Karpas-422 (cell line): ENCODE measurements around the gene RAB5A. TPM values are rescaled to one million over a fixed set of nuclear protein-coding genes. Genes with fewer than 3 reads are reported as not detected.
"Not testable (repeated sequence)": the region's sequence is repeated elsewhere in the genome, so short reads cannot be mapped to it uniquely, and the experiment has no call there.

Source experiments
- DNase-seq: peaks from one replicate; pipeline ENCODE4 v3.0.0-alpha.2; 2015
- H2AFZ ChIP-seq: fragments of 200-600 bp; sonication (generic); 2 replicates; pipeline ENCODE4 v1.6.1; 2014; ENCODE audit warnings: antibody characterized with exemption, low read length, mixed read lengths
- H3K27ac ChIP-seq: fragments of 200-600 bp; sonication (generic); 2 replicates; pipeline ENCODE4 v1.5.1; 2014; ENCODE audit warnings: mild to moderate bottlenecking, low read length, moderate library complexity
- H3K27me3 ChIP-seq: fragments of 200-600 bp; sonication (generic); 2 replicates; pipeline ENCODE4 v1.6.1; 2014; ENCODE audit warnings: low read length, mixed read lengths
- H3K36me3 ChIP-seq: fragments of 200-600 bp; sonication (generic); 2 replicates; pipeline ENCODE4 v1.6.1; 2014; ENCODE audit warnings: low read length, mixed read lengths; ENCODE audit not compliant: insufficient read depth
- H3K4me1 ChIP-seq: fragments of 200-600 bp; sonication (generic); 2 replicates; pipeline ENCODE4 v1.6.1; 2014; ENCODE audit warnings: mild to moderate bottlenecking, low read length, mixed read lengths
- H3K4me2 ChIP-seq: fragments of 200-600 bp; sonication (generic); 2 replicates; pipeline ENCODE4 v1.6.1; 2014; ENCODE audit warnings: low read length, low read depth, mild to moderate bottlenecking; ENCODE audit not compliant: poor library complexity, severe bottlenecking
- H3K4me3 ChIP-seq: fragments of 200-600 bp; sonication (generic); 2 replicates; pipeline ENCODE4 v1.5.1; 2014; ENCODE audit warnings: mild to moderate bottlenecking, antibody characterized with exemption, low read length, mixed read lengths
- H3K79me2 ChIP-seq: fragments of 200-600 bp; sonication (generic); 2 replicates; pipeline ENCODE4 v1.6.1; 2014; ENCODE audit warnings: mild to moderate bottlenecking, low read length, mixed read lengths
- H3K9ac ChIP-seq: fragments of 200-600 bp; sonication (generic); 2 replicates; pipeline ENCODE4 v1.6.0; 2014; ENCODE audit warnings: low read length
- H3K9me2 ChIP-seq: fragments of 200-600 bp; sonication (generic), shearing (Covaris generic); replicated peaks from 2 replicates; pipeline ENCODE4 v1.6.0; 2014; ENCODE audit warnings: mild to moderate bottlenecking, low read length, moderate library complexity; ENCODE audit not compliant: insufficient read depth
- H3K9me3 ChIP-seq: fragments of 300-700, 200-600 bp; sonication (generic); 2 replicates; pipeline ENCODE4 v1.6.1; 2014; ENCODE audit warnings: low read length, mixed read lengths
- H4K20me1 ChIP-seq: fragments of 200-600 bp; sonication (generic); 2 replicates; pipeline ENCODE4 v1.6.1; 2014; ENCODE audit warnings: mild to moderate bottlenecking, antibody characterized with exemption, low read length, low read depth; ENCODE audit not compliant: insufficient read depth
- total RNA-seq: library from RNA; depleted of rRNA; stranded (reverse); fragments of >200 nt; shearing (Covaris generic); gene quantifications from 2 replicates; pipeline ENCODE4 v1.2.3, GENCODE V29; 2014; ENCODE audit warnings: low replicate concordance; rRNA removed

The RAB5A gene, protein sequence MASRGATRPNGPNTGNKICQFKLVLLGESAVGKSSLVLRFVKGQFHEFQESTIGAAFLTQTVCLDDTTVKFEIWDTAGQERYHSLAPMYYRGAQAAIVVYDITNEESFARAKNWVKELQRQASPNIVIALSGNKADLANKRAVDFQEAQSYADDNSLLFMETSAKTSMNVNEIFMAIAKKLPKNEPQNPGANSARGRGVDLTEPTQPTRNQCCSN
- 45.5 and 49.2 TPM in 2 replicates for total RNA-seq

DNA sequence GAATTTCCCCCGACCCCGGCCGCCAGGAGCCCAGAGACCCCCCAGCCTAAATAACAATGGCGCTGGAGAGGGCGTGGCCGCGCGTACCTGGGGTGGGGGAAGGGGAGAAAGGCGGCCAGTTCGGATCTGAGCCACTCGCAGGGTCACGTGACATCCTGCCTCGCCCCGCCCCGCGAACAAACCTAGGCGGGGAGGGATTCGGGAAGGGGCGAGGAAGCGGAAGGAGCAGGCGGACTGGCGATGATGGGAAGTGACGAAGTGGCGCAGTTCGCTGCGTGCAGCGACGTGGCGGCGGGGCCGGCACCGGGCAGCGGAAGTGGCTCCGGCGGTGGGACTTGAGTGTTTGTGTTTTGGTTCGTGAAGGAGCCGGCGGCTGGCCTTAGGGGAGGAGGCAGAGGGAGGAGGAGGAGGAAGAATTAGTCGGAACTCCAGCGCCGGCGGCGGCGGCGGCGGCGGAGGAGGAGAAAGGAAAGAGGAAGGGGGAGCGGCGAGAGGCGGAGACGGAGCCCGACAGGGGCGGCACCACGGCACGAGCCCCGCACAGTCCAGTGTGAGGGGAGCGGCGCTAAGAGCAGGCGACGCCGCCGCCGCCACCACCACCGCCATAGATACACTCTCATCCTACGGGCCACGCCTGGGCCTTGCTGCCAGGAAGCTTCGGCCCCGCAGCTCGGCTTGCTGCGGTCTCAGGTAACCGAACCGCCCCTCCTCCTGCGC lies at the start of gene RAB5A:
Gene RAB5A, plus strand, starts transcription at position 266 of the 717 bp plus-strand sequence. CDS start 3,802 bp downstream, outside the sequence.
- no peaks in the 10 kb centered on the region for H3K9me3 ChIP-seq

DNA sequence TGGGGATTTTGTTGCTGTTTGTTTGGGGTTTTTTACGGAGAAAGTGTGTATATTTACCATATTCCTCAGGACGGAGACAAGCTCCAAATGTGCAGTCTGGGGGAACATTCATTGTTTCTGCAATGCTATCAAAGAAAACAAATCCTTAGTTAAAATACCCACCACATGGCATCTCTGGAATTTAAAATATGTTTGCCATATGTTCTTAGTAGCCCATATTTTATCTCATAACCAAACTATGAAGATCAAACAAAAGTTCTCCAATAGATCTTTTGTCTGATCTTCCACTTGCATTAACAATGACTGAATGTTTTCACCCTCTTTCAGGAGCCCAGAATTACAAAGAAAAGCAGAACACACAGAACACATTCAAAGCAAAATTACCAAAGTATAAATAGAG lies 48.2 kb upstream of the RAB5A start:
- no peak overlapping the region for H3K27ac ChIP-seq
- no peak overlapping the region for H3K4me2 ChIP-seq
- no peaks in the 10 kb centered on the region for H3K9me3 ChIP-seq
- no peaks in the 10 kb centered on the region for H3K9me2 ChIP-seq
- no peaks in the 10 kb centered on the region for H3K27me3 ChIP-seq
- no peak overlapping the region for H2AFZ ChIP-seq
- no peak overlapping the region for H3K4me3 ChIP-seq
- no peak for DNase-seq
- H3K36me3 ChIP-seq: no peaks in the 10 kb centered on the region
- no peaks in the 10 kb centered on the region for H3K4me1 ChIP-seq
- H4K20me1 ChIP-seq: no peaks in the 10 kb centered on the region
- no peak overlapping the region for H3K9ac ChIP-seq
- no peaks in the 10 kb centered on the region for H3K79me2 ChIP-seq

More for the DNA sequence above, at the start of gene RAB5A:
- Histone ChIP-seq H3K4me3 (peak within 1 kb of the TSS; percentile 94), H3K4me2 (peak within 1 kb of the TSS; percentile 85), H3K4me1 (peaks cover 34% of the 10 kb centered on the region), H3K9ac (peak within 1 kb of the TSS; percentile 97), H2AFZ (peak within 1 kb of the TSS; percentile 96), H3K79me2 (peaks cover 55% of the 10 kb centered on the region), H4K20me1 (peaks cover 23% of the 10 kb centered on the region), H3K36me3 (peaks cover 6% of the 10 kb centered on the region; the same call in 1 of the 2 replicates), H3K9me2 (peaks cover 8% of the 10 kb centered on the region; the same call in 1 of the 2 replicates), H3K27me3 (no peaks in the 10 kb centered on the region), H3K27ac (peak within 1 kb of the TSS; percentile 77)
- peak; percentile 99 for DNase-seq

DNA sequence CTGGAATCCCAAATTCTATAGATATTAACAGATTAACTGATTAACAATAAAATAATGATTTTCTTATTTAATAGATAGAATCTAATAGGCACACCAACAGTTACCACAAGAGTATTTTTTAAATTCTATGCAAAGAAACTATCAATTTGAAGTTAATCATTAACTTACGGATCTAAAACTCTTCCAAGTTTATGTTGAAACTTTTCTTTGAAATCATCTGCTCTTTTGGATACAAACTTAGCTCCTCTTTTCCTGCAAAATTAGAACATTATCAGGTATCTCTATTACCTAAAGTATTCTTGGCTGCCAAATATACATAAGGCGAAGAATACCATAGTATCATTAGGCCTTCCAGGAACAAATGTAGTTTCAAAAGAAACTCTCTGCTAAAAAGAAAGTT lies 47.6 kb upstream of the RAB5A start:
- no peak overlapping the region for H3K27ac ChIP-seq
- H4K20me1 ChIP-seq: no peaks in the 10 kb centered on the region
- H3K9me3 ChIP-seq: no peaks in the 10 kb centered on the region
- H3K4me2 ChIP-seq: no peak overlapping the region
- H2AFZ ChIP-seq: no peak overlapping the region
- H3K4me1 ChIP-seq: no peaks in the 10 kb centered on the region
- H3K79me2 ChIP-seq: no peaks in the 10 kb centered on the region
- no peaks in the 10 kb centered on the region for H3K27me3 ChIP-seq
- H3K9me2 ChIP-seq: no peaks in the 10 kb centered on the region
- no peak for DNase-seq
- H3K4me3 ChIP-seq: no peak overlapping the region
- H3K36me3 ChIP-seq: no peaks in the 10 kb centered on the region
- H3K9ac ChIP-seq: no peak overlapping the region

DNA sequence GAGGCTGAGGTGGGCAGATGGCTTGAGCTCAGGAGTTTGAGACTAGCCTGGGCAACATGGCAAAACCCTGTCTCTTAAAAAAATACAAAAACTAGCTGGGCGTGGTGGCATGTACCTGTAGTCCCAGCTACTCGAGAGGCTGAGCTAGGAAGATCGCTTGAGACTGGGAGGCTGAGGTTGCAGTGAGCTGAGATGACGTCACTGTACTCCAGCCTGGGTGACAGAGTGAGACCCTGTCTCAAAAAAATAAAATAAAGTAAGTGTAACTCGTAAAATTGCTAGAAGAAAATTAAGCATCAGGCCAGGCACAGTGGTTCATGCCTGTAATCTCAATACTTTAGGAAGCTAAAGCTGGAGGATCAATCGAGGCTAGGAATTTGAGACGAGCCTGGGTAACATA lies 47.1 kb upstream of the RAB5A start:
- not testable (repeated sequence) for H2AFZ ChIP-seq, H3K9ac ChIP-seq, H3K79me2 ChIP-seq, H3K9me3 ChIP-seq, H3K27ac ChIP-seq, H3K27me3 ChIP-seq, H3K4me1 ChIP-seq, DNase-seq, H3K4me3 ChIP-seq, H4K20me1 ChIP-seq, H3K9me2 ChIP-seq, H3K36me3 ChIP-seq, H3K4me2 ChIP-seq

DNA sequence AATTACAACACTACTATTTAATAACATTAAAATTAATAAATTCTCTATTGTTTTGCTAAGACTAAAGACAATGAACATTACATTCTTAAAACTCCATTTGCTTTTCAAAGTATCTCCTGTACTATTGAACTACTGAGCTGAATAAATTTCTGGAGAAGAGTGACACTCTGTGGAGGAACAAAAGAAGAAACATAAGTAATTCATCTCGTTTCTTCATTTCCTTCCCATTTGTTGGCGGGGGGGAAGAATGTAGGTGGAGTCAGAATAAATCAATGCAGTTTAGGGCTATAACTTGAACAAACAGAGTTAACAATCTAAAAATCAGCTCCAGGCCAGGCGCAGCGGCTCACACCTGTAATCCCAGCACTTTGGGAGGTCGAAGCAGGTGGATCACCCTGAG lies 45.6 kb upstream of the RAB5A start:
- Histone ChIP-seq H3K9me2 (no peaks in the 10 kb centered on the region), H4K20me1 (no peaks in the 10 kb centered on the region), H3K4me1 (no peaks in the 10 kb centered on the region), H2AFZ (no peak overlapping the region), H3K79me2 (no peaks in the 10 kb centered on the region), H3K4me3 (no peak overlapping the region), H3K27me3 (no peaks in the 10 kb centered on the region), H3K9me3 (no peaks in the 10 kb centered on the region), H3K27ac (no peak overlapping the region), H3K36me3 (no peaks in the 10 kb centered on the region), H3K4me2 (no peak overlapping the region), H3K9ac (no peak overlapping the region)
- no peak for DNase-seq

DNA sequence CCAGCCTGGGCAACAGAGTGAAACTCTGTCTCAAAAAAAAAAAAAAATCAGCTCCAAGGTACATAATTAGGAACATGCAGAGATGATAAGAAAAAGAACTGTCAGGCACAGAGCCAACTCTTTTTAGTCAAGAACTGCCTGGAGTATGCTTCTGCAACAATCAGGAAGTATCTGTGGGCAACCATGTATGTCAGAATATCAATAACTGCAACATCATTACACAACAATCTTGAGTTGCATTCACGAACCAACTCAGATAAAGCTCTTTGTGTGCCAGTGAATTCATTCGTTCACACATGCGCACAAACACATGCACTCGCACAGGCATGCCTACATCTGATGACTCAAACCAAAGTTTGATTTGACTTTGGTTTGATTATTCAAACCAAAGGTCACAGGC lies 45.0 kb upstream of the RAB5A start:
- no peaks in the 10 kb centered on the region for H4K20me1 ChIP-seq
- DNase-seq: no peak
- H3K4me1 ChIP-seq: no peaks in the 10 kb centered on the region
- H3K4me3 ChIP-seq: no peak overlapping the region
- no peak overlapping the region for H3K9ac ChIP-seq
- H2AFZ ChIP-seq: no peak overlapping the region
- no peaks in the 10 kb centered on the region for H3K9me2 ChIP-seq
- no peaks in the 10 kb centered on the region for H3K9me3 ChIP-seq
- H3K27ac ChIP-seq: no peak overlapping the region
- no peaks in the 10 kb centered on the region for H3K36me3 ChIP-seq
- H3K4me2 ChIP-seq: no peak overlapping the region
- no peaks in the 10 kb centered on the region for H3K79me2 ChIP-seq
- H3K27me3 ChIP-seq: no peaks in the 10 kb centered on the region

DNA sequence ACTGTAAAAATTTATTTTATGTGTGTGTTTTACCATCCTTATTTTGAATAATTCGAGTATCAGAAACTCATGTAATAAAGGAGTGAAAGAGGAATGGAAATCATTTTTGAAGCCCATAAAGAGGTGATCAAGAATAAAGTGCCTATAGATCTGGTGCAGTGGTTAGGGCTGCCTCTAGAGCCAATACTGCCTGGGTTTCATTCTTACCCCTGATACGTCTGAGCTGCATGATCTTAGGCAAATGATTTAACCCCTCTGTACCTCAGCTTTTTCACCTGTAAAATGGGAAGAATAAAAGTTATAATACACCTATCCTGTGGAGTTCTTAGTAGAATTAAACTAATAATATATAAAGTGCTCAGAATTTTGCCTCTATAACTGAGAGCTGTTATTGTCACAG lies 43.2 kb upstream of the RAB5A start:
- Histone ChIP-seq H3K4me2 (no peak overlapping the region), H3K9ac (no peak overlapping the region), H3K9me2 (no peaks in the 10 kb centered on the region), H3K9me3 (no peaks in the 10 kb centered on the region), H3K4me3 (no peak overlapping the region), H3K79me2 (no peaks in the 10 kb centered on the region), H3K4me1 (no peaks in the 10 kb centered on the region), H3K36me3 (no peaks in the 10 kb centered on the region), H2AFZ (no peak overlapping the region), H3K27me3 (no peaks in the 10 kb centered on the region), H4K20me1 (no peaks in the 10 kb centered on the region), H3K27ac (no peak overlapping the region)
- DNase-seq: no peak

DNA sequence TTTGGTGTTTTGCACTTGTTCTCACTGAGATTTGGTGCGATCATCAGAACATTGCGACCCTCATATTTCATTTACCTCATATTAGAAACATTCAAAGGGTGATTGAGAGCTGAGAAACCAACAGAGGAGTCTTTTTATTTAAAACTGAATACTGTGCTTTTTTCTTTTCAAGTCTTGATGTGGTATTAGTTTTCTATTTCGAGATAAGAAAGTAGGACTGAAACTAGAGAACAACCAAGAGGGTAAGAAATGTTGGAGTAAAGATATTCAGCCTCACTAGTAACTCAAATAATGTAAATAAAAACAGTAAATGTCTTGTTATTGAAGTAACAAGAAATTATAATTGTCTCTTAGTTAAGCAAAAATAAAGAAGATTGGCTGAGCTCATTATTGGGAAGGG lies 39.4 kb upstream of the RAB5A start:
- no peaks in the 10 kb centered on the region for H4K20me1 ChIP-seq
- H3K4me2 ChIP-seq: no peak overlapping the region
- no peaks in the 10 kb centered on the region for H3K9me2 ChIP-seq
- H3K4me1 ChIP-seq: no peaks in the 10 kb centered on the region
- no peaks in the 10 kb centered on the region for H3K36me3 ChIP-seq
- H3K4me3 ChIP-seq: no peak overlapping the region
- no peak overlapping the region for H3K27ac ChIP-seq
- no peaks in the 10 kb centered on the region for H3K79me2 ChIP-seq
- H3K9ac ChIP-seq: no peak overlapping the region
- no peak for DNase-seq
- no peaks in the 10 kb centered on the region for H3K9me3 ChIP-seq
- no peaks in the 10 kb centered on the region for H3K27me3 ChIP-seq
- H2AFZ ChIP-seq: no peak overlapping the region
